ENCODE data around the gene FSTL4. TPM values are rescaled to one million over a fixed set of nuclear protein-coding genes. Genes with fewer than 3 reads are reported as not detected.

Gene FSTL4
- total and polyA plus RNA-seq, 2 donors (not counting 1 experiment from before 2014, with no cell fraction given): 0.31 to 6.7 TPM

DNA sequence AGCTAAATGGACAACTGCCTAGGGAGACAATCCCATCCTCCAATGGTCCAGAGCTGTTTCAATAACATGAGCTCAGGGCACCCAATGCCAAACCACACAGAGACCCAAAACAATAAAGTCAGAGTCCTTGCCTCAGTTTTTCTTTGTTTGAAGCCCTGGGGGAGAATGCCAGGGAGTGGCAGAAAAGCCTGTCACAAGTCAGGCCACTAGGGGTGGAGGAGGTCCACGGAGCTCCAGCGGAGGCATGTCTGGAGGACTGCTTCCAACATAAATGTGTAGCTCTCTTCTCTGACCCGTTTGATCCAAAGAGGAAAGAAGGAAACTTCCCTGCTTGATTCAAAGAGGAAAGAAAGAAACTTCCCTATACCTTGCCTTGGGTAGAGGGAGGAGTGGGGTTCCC lies 385.3 kb downstream of the FSTL4 start:
- H3K4me1 Mint-ChIP-seq: peaks cover 2% of the 10 kb centered on the region
- H3K9me3 Mint-ChIP-seq (ENCODE audit: insufficient read depth): no peaks in the 10 kb centered on the region
- H3K27me3 Mint-ChIP-seq: peaks cover 16% of the 10 kb centered on the region
- Histone ChIP-seq H3K36me3 (replicated peaks in 1 of 2; ENCODE audit: control extremely low read depth in 1 of 2, control insufficient read depth in 1 of 2, extremely low read depth in 1 of 2, insufficient read depth in 2 of 2, low read length in 1 of 2) (no peaks in the 10 kb centered on the region), H3K9me3 (ENCODE audit: control extremely low read depth in 1 of 3, control insufficient read depth in 2 of 3, insufficient read depth in 1 of 3, low read length in 2 of 3) (no peaks in the 10 kb centered on the region), H3K4me2 (replicated peaks; ENCODE audit: low read depth, low read length, poor library complexity, severe bottlenecking) (no peak overlapping the region), H2AFZ (ENCODE audit: insufficient read depth, low read depth, low read length, poor library complexity, severe bottlenecking) (no peak overlapping the region), H3K9ac (ENCODE audit: low read length) (no peak overlapping the region), H3K27me3 (replicated peaks in 1 of 4; ENCODE audit: control extremely low read depth in 1 of 4, control insufficient read depth in 3 of 4, insufficient read depth in 4 of 4, low read length in 3 of 4) (no peaks in the 10 kb centered on the region), H3K4me1 (ENCODE audit: control insufficient read depth in 2 of 2, insufficient read depth in 2 of 2, low read length in 2 of 2) (no peaks in the 10 kb centered on the region), H3K27ac (ENCODE audit: low read length in 2 of 2) (no peak overlapping the region), H3K79me2 (ENCODE audit: control insufficient read depth, insufficient read depth, low read length) (no peaks in the 10 kb centered on the region), H4K20me1 (ENCODE audit: control insufficient read depth, insufficient read depth, low read length, poor library complexity, severe bottlenecking) (no peaks in the 10 kb centered on the region), H3K4me3 (ENCODE audit: control extremely low read depth in 1 of 5, extremely low read depth in 1 of 5, insufficient read depth in 1 of 5, low read depth in 2 of 5, low read length in 4 of 5) (no peak overlapping the region)
- POLR2A ChIA-PET: no interaction called here
- intact Hi-C loops (cut with micrococcal nuclease): no loop called here
- H3K4me3 Mint-ChIP-seq: no peak overlapping the region
- CTCF ChIA-PET: no interaction called here
- DNase-seq (no peak), ATAC-seq (ENCODE audit: low read depth) (no peak)
- 92% methylated on average over 2 of the region's 3 CpGs for WGBS (ENCODE audit: insufficient coverage)
- no peak overlapping the region for H3K27ac Mint-ChIP-seq
- TF ChIP-seq, protein P1, sequence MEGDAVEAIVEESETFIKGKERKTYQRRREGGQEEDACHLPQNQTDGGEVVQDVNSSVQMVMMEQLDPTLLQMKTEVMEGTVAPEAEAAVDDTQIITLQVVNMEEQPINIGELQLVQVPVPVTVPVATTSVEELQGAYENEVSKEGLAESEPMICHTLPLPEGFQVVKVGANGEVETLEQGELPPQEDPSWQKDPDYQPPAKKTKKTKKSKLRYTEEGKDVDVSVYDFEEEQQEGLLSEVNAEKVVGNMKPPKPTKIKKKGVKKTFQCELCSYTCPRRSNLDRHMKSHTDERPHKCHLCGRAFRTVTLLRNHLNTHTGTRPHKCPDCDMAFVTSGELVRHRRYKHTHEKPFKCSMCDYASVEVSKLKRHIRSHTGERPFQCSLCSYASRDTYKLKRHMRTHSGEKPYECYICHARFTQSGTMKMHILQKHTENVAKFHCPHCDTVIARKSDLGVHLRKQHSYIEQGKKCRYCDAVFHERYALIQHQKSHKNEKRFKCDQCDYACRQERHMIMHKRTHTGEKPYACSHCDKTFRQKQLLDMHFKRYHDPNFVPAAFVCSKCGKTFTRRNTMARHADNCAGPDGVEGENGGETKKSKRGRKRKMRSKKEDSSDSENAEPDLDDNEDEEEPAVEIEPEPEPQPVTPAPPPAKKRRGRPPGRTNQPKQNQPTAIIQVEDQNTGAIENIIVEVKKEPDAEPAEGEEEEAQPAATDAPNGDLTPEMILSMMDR (IDR thresholded peaks at IDR 0.05): no peak
- TF ChIP-seq EZH2 (IDR thresholded peaks at IDR 0.05; ENCODE audit: borderline replicate concordance, insufficient read depth, low read depth, low read length, poor library complexity, severe bottlenecking): no peak

DNA sequence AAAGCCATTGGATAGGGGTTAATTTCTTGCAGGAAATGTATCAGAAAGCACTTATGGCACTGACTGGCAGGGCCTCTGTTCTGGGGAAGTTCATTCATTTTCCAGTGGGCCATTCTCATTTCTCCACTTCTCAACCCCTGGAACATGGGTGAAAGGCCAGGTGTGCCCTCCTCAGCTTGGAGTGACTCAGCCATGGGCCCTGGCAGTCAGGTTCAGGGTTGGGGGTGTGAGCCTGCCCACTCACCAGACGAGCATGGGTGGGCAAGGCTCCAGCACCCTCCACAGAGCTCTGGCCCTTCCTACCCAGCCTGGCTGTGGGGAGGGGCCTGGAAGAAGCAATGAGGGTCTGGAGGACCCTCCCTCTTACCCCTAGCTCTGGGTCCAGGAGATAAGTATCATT lies 386.2 kb downstream of the FSTL4 start:
- no peak overlapping the region for H3K4me3 ChIP-seq (ENCODE audit: control extremely low read depth in 1 of 5, extremely low read depth in 1 of 5, insufficient read depth in 1 of 5, low read depth in 2 of 5, low read length in 4 of 5)
- no peak overlapping the region for H3K27ac ChIP-seq (ENCODE audit: low read length in 2 of 2)
- POLR2A ChIA-PET: no interaction called here
- WGBS (ENCODE audit: insufficient coverage): no CpG with 5 or more reads among the region's 1 CpG
- Mint-ChIP-seq H3K4me3 (no peak overlapping the region), H3K4me1 (no peaks in the 10 kb centered on the region), H3K27ac (no peak overlapping the region), H3K9me3 (ENCODE audit: insufficient read depth) (no peaks in the 10 kb centered on the region), H3K27me3 (peaks cover 16% of the 10 kb centered on the region)
- H2AFZ ChIP-seq (ENCODE audit: insufficient read depth, low read depth, low read length, poor library complexity, severe bottlenecking): no peak overlapping the region
- TF ChIP-seq EZH2 (IDR thresholded peaks at IDR 0.05; ENCODE audit: borderline replicate concordance, insufficient read depth, low read depth, low read length, poor library complexity, severe bottlenecking): no peak
- TF ChIP-seq, protein P1 (IDR thresholded peaks at IDR 0.05): no peak
- no peaks in the 10 kb centered on the region for H3K9me3 ChIP-seq (ENCODE audit: control extremely low read depth in 1 of 3, control insufficient read depth in 2 of 3, insufficient read depth in 1 of 3, low read length in 2 of 3)
- no peak overlapping the region for H3K4me2 ChIP-seq (replicated peaks; ENCODE audit: low read depth, low read length, poor library complexity, severe bottlenecking)
- intact Hi-C loops (cut with micrococcal nuclease): no loop called here
- no peaks in the 10 kb centered on the region for H3K79me2 ChIP-seq (ENCODE audit: control insufficient read depth, insufficient read depth, low read length)
- H3K9ac ChIP-seq (ENCODE audit: low read length): no peak overlapping the region
- CTCF ChIA-PET: interaction anchor here (0.6 kb wide), 1 partner anchor 143 kb away, joined by 3 read pairs; no protein-coding TSS in a partner anchor
- H3K27me3 ChIP-seq (replicated peaks in 1 of 4; ENCODE audit: control extremely low read depth in 1 of 4, control insufficient read depth in 3 of 4, insufficient read depth in 4 of 4, low read length in 3 of 4): no peaks in the 10 kb centered on the region
- ATAC-seq (ENCODE audit: low read depth) (no peak), DNase-seq (no peak)
- no peaks in the 10 kb centered on the region for H3K4me1 ChIP-seq (ENCODE audit: control insufficient read depth in 2 of 2, insufficient read depth in 2 of 2, low read length in 2 of 2)
- H3K36me3 ChIP-seq (replicated peaks in 1 of 2; ENCODE audit: control extremely low read depth in 1 of 2, control insufficient read depth in 1 of 2, extremely low read depth in 1 of 2, insufficient read depth in 2 of 2, low read length in 1 of 2): no peaks in the 10 kb centered on the region
- H4K20me1 ChIP-seq (ENCODE audit: control insufficient read depth, insufficient read depth, low read length, poor library complexity, severe bottlenecking): no peaks in the 10 kb centered on the region

Data from B cell (primary cell).